SH-SY5Y (cell line): ENCODE results near the gene PTGER3.

Experiments used
- GATA2 ChIP-seq: IDR thresholded peaks from 2 replicates; pipeline ENCODE4 v1.6.1; 2011; ENCODE audit warnings: mild to moderate bottlenecking, low read depth, low read length
- GATA3 ChIP-seq: IDR thresholded peaks from 2 replicates; pipeline ENCODE4 v1.6.1; 2011; ENCODE audit warnings: low read depth, mild to moderate bottlenecking, low read length, moderate library complexity

- TF ChIP-seq GATA3, result no peak
- no peak for TF ChIP-seq GATA2
Observed at GRCh38 chr1:70934194-70934961, 113.2 kb downstream of the PTGER3 start.
